ENCODE results near the gene EGF.

EGF gene

GRCh38 chr4:109966891-109967481 lies 54.3 kb downstream of the EGF start:
- no peak for DNase-seq

- no peak for DNase-seq
These were observed 55.3 kb downstream of the EGF start for GRCh38 chr4:109967798-109968520.

GRCh38 chr4:109969087-109969486 lies 56.4 kb downstream of the EGF start:
- DNase-seq = no peak

GRCh38 chr4:109969919-109970318 lies 57.2 kb downstream of the EGF start:
- DNase-seq = no peak

DNA sequence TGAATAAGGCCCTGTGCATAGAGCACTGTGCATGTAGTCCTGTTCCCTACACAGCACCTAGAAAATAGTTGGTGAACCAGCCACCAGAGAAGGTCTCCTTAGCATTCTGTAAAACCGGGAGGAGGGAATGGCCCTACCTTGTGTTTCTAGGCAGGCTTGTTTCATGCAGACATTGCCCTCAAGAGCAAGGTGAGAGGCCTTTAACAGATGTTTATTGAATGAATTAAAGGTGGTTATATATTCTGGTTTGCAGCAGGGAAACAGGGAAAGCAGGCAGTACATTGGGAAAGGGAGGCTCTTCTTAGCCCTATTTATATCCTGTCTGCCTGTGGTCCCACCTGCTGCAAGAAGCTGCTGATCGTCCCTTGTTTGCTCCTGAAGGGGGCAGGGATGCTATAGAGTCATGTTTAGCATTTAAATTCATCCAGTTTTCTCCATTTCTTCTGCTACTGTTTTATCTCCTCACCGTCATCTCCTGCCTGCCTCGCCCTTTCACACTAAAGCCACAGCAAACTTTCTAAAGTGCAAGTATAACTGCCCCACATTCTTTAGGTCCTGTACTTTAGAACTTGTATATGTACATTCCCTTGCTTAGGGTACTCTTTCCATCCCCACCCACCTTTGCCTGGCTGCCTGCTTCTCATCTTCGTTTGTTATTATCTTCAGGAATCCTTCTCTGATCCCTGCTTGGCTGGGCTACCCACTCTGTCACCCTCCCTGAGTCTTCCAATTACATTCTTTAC lies 60.3 kb downstream of the EGF start:
- DNase-seq = no peak

DNA sequence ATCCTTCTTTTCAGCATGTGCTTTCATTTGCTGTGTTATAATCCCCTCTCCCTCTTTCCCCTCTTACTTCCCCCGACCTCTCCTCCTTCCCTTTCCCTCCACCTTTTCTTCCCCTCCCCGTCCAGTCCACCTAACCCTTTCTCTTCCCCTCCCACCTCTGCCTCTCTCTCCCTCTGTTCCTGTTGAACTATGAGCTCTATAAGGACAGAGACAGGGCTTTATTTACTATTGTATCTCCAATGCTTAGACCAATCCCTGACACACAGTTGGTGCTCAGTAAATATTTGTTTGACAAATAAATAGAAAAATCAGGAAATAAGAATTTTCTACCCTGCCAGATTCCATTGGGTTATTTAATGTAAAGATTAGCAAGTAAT lies 60.8 kb downstream of the EGF start:
- DNase-seq = no peak

GRCh38 chr4:109976189-109976588 lies 63.5 kb downstream of the EGF start:
- DNase-seq = no peak

DNA sequence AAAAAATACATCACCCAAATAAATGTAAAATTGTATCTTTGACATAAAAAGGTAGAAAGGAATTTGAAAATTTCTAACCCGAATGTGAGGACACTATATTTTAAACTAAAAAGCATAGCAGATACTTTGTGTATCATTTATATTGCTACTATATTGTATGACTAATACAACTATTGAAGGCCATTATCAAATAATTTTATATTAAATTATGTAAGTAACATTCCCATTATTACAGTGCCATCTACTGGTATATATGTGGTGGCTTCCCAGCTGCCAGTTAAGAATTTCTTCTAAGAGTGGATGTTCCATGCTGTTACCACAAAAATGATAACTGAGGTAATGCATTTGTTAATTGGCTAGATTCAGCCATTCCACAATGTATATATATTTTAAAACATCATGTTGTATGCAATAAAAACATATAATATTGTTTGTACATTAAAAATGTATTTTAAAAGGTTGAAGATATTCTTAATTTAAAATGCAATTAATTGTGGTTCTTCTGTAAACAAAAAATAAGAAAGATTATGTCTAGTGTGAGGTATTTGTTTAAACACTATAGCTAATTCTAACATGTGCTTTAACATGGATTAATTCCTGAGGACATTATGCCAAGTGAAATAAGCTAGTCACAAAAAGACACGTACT lies 65.3 kb downstream of the EGF start:
- no peak for DNase-seq

- no peak for DNase-seq
These were observed 66.2 kb downstream of the EGF start for GRCh38 chr4:109978704-109979454.

GRCh38 chr4:109979920-109980717 lies 67.4 kb downstream of the EGF start:
- DNase-seq = no peak

- DNase-seq = no peak
These were observed 69.3 kb downstream of the EGF start for GRCh38 chr4:109981936-109982335.

GRCh38 chr4:109982521-109982920 lies 69.8 kb downstream of the EGF start:
- DNase-seq = no peak

DNA sequence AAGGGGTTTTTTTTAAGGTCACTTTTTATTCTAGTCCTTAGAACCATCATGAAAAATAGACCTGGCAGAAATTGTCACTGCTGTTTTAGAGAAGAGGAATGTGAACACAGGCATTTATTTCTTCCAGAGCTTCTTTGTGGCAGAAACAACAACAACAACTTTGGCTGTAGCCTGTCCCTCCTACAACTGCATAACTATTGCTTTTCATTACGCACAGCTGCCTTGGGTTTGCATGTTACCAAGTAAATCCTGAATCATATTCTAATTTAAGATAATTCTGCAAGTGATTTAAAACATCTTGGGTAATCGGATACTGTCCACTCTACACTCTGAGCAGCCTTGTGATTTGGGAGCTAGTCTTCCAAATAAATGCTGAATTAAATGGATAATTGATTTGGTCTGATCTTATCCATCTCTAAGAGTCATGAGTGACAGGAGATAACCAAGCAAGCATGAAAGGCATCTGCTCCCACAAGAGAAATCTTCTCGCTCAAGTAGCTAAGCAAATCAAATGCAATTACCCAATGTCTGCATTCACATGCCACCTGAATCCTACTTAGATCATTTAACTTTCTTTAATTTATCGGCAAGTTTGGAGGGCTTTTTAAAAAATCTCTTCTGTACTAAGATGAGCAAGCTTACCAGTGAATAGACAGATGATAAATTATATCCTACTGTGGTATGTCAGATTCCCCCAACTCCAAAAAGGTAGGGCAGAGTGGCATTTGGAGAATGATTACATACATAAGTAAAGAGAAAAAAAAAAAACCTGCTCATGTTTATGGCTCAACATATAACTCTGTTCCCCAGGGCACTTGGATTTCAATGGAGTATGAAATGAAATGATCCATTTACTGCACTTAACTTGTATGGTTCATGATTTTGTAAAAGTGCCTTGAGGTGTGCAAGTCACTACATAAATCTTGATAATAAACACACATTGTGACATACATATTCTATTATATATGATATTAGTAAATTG lies 73.6 kb downstream of the EGF start:
- DNase-seq = no peak

DNA sequence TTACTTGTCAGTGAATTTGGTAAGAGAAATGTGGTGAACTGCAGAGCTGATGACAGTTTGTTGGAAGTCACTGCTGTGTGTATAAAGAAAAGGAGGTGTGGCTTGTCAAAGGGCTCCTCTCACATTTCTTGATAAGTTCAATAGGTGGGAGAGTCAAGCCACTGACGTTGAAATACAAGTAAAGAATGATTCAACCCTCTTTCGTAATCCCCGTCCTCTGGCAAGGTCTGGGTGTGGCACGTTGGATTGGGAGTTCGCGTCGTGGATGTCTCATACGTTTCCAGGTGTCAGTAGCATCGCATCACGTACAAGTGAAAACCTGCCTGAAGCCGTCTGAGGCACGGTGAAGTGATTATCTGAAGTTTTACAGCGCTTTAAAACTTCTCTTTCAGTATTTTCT lies 76.4 kb downstream of the EGF start:
- DNase-seq = no peak

DNA sequence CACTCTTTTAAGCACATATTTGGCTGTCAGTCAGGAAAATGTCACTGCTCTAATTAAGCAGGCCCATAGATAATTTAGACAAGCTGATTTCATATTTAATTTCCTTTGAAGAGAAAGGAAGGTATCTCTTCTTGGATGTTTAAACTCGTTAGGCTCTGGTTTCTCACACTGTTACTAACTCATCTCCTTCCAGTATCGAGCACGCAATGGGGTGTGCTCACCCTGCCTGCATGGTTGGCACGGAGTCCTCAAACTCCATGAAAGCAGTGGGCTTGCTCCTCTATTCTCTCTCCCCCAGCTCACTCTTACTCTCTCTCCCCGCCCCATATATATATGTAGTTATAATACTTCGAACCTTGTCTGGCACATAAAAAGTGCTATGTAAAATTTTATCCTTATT lies 76.9 kb downstream of the EGF start:
- no peak for DNase-seq

GRCh38 chr4:109990261-109991257 lies 77.9 kb downstream of the EGF start:
- no peak for DNase-seq

DNA sequence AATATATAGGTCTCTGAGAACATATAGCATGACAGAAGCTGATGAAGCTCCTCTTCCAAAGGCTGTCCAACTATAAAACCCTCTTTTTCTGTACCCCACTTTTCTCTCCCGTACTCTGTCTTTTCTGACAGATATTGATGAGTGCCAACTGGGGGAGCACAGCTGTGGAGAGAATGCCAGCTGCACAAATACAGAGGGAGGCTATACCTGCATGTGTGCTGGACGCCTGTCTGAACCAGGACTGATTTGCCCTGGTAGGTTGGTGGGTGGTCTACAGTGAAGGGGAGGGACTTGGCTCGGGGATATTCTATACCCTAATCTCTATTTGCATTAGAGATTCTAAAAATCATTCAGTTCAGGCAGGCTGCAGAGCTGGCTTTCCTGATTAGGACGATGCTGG lies 80.4 kb downstream of the EGF start:
- no peak for DNase-seq

GRCh38 chr4:109994415-109994827 lies 81.7 kb downstream of the EGF start:
- DNase-seq = no peak

DNA sequence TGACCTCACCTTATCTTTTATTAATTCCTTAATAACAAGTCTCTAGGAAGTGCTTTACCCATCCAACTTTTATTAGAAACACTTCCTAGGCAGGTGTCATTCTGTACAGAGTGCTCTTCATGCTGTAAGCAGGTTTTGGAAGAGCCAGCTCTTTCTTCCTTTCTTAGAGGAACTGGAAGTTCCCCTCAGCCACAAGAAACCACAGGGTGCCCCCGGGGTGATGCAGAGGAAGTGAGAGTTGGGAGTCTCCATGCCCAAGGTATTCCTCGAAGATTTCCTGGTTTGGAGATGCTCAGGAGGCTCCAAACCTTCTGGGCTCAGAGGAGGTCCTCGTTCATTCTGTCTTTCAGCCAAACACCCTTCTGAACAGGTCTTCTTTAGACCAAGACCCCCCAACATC lies 83.8 kb downstream of the EGF start:
- no peak for DNase-seq
